8988T (cell line): ENCODE measurements around the gene PSENEN.
"Not testable (repeated sequence)": the region's sequence is repeated elsewhere in the genome, so short reads cannot be mapped to it uniquely, and the experiment has no call there.

Experiments
- DNase-seq: peaks from one replicate; pipeline ENCODE4 v3.0.0; 2011

The PSENEN gene

GRCh38 chr19:35790981-35791813, 45.7 kb downstream of the PSENEN start:
- DNase-seq, result peak; percentile 89

DNA sequence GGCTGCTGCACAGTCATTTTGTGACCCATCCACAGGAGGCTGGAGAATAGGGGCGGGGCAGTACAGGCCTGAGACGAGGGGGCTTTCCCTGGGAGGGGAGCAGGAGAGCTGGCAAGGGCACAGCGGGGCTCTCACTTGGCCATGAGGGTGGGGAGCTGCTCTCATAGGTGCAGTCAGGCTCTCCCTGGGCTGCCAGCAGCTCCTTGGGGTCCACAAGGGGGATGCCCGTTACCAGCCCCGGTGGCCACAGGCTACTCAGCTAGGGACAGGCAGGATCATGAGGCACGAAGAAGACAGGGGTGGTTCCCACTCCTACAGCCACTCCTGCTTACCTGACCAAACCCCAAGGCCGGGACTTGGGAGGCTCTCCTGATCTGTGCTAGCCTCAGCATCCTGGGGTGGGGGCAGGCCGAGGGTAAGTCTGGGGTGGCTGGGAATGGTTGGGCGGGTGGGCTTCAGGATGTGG, 46.4 kb downstream of the PSENEN start:
- no peak for DNase-seq

DNA sequence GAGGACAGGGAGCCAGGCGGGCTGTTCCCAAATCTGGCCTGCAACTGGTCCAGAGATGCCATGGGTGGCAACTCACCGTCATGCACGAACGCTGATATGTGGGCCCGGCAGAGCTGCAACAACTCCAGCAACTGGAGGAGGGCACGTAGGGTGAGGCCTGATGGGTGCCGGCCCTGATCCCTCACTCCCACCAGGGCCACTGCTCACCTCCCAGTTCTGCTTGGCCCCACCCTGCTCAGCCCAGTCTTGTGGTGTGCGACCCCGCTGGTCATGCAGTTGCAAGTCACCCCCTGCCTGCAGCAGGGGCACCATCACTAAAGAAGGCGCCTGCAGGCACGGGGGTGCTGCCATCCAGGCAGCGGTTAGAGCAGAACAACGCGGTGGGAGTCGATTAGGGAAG, 46.9 kb downstream of the PSENEN start:
- DNase-seq, result no peak

- DNase-seq, result no peak
Measured at GRCh38 chr19:35792888-35793287, 47.4 kb downstream of the PSENEN start.

GRCh38 chr19:35793381-35794165, 48.1 kb downstream of the PSENEN start:
- no peak for DNase-seq

DNA sequence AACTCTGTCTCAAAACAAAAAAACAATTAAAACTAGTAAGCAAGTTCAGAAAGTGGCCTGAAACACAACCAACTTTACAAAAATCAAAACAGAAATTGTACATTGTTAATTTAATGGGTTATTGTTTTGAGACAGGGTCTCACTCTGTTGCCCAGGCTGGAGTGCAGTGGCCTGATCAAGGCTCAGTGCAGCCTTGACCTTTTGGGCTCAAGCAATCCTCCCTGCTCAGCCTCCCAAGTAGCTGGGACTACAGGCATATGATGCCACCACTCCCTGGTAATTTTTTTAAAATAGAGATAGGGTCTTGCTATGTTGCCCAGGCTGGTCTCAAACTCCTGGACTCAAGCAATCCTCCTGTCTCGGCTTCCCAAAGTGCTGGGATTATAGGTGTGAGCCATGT, 50.1 kb downstream of the PSENEN start:
- not testable (repeated sequence) for DNase-seq
